ENCODE measurements around the gene HINFP.
A peak's percentile ranks its signal among the peaks of the same experiment; 100 is the strongest.
"Not testable (repeated sequence)": the region's sequence is repeated elsewhere in the genome, so short reads cannot be mapped to it uniquely, and the experiment has no call there.

Gene HINFP

DNA sequence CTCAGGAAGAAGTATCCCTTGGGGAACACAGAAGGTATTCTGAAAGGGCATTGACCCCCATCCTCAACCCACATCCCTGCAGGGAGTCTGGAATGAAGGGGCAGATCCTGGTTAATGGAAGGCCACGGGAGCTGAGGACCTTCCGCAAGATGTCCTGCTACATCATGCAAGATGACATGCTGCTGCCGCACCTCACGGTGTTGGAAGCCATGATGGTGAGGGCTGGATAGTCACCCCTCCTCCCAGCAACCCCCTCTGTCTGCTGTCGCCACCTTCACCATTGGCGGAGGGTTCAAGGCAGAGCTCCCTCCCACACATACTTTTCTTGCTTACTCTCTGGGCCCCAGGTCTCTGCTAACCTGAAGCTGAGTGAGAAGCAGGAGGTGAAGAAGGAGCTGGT is 32.8 kb downstream of the HINFP start:
- DNase-seq (ENCODE audit: low read depth in 2 of 3, low spot score in 2 of 3) = no peak

DNA sequence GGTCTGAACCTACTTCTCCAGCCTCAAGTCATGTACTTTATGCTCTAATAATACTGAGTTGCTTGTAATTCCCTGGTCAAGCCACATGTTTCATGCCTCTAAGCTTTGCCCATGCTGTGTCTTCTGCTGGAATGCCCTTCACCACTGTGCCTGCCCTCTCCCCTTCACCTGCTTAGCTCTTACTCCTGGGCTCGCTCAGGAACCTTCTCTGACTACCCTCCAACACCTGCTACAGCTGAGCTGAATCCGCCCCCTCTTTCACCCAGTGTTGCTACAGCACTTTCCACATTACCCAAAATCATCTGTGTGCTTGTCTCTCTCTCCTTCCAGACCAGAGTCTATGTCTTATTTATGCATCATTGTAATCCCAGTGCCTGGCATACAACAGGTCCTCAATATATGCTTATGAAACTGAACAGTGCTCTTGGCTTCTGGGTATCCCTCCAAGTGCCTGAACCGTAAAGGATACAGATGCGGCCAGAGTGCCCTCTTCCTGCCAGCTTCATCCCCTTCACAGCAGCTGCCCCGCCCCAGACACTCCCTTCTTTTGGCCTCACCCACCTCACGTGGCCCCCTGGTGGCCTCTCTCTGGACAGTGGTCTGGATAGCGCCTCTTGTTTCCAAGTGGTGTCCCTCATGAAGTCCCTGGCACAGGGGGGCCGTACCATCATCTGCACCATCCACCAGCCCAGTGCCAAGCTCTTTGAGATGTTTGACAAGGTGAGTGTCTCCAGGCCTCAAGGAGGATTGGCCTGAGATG is 34.5 kb downstream of the HINFP start:
- DNase-seq (ENCODE audit: low read depth in 2 of 3, low spot score in 2 of 3) = no peak

GRCh38 chr11:119156496-119156895 is 35.1 kb downstream of the HINFP start:
- DNase-seq (ENCODE audit: low read depth in 2 of 3, low spot score in 2 of 3) = no peak

GRCh38 chr11:119157063-119157462 is 35.7 kb downstream of the HINFP start:
- no peak for DNase-seq (ENCODE audit: low read depth in 2 of 3, low spot score in 2 of 3)

DNA sequence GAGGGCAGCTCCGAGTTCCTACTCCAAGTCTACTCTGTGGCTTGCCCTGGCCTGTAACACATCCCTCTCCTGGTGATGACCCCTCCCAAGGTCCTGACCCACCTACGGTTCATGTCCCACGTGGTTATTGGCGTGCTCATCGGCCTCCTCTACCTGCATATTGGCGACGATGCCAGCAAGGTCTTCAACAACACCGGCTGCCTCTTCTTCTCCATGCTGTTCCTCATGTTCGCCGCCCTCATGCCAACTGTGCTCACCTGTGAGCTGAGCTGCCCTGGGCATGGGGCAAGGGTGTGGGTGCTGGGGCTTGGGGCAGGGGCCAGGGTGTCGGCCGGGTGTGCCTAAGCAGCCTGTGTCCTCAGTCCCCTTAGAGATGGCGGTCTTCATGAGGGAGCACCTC is 37.1 kb downstream of the HINFP start:
- no peak for DNase-seq (ENCODE audit: low read depth in 2 of 3, low spot score in 2 of 3)

- DNase-seq (ENCODE audit: low read depth in 2 of 3, low spot score in 2 of 3) = no peak
Measured at GRCh38 chr11:119160151-119160550, 38.8 kb downstream of the HINFP start.

DNA sequence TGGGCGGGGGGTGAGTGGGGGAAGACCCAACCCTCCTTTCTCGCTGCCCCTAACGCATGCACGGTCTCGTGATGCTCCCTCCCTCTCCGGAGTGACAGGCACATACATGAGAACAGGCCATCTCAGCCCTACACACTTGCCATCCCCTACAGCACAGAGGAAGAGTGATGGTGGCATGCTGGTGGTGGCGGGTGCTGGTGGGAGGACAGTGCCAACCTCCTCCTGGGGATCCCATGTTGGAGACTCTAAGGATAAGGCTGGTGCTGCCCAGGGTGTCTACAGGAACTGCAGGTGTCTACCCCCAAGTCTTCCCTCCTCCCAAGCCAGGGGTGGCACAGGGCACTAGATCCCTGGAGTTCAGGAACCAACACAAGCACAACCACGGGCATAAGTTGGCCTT is 40.5 kb downstream of the HINFP start:
- DNase-seq (ENCODE audit: low read depth in 2 of 3, low spot score in 2 of 3) = no peak

GRCh38 chr11:119166368-119167076 is 45.1 kb downstream of the HINFP start:
- DNase-seq (ENCODE audit: low read depth in 2 of 3, low spot score in 2 of 3) = no peak

DNA sequence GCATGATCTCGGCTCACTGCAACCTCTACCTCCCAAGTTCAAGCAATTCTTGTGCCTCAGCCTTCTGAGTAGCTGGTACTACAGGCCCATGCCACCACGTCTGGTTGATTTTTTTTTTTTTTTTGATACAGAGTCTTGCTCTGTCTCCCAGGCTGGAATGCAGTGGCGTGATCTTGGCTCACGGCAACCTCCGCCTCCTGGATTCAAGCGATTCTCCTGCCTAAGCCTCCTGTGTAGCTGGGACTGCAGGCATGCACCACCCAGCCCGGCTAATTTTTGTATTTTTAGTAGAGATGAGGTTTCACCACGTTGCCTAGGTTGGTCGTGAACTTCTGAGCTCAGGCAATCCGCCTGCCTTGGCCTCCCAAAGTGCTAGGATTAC is 45.7 kb downstream of the HINFP start:
- DNase-seq (ENCODE audit: low read depth in 2 of 3, low spot score in 2 of 3) = not testable (repeated sequence)

DNA sequence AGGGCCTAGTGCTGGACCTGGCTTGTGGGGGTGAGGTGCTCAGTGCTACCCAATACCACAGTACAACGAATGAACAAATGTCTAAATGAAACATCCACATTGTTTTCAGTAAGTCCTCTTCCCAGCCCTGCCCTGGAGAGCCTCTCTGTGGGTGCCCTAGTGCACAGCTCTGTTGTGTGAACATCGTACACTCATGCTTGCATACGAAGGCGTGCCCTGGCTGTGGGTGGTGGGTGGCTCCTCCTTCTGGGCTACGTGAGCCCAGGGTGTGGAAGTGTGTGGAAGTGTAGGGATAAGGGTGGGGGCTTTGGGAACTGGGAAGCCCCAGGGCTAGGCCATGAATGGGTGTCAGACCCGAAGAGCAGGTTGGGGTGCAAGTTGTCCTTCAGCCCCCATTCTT is 46.6 kb downstream of the HINFP start:
- DNase-seq (ENCODE audit: low read depth in 2 of 3, low spot score in 2 of 3) = no peak

DNA sequence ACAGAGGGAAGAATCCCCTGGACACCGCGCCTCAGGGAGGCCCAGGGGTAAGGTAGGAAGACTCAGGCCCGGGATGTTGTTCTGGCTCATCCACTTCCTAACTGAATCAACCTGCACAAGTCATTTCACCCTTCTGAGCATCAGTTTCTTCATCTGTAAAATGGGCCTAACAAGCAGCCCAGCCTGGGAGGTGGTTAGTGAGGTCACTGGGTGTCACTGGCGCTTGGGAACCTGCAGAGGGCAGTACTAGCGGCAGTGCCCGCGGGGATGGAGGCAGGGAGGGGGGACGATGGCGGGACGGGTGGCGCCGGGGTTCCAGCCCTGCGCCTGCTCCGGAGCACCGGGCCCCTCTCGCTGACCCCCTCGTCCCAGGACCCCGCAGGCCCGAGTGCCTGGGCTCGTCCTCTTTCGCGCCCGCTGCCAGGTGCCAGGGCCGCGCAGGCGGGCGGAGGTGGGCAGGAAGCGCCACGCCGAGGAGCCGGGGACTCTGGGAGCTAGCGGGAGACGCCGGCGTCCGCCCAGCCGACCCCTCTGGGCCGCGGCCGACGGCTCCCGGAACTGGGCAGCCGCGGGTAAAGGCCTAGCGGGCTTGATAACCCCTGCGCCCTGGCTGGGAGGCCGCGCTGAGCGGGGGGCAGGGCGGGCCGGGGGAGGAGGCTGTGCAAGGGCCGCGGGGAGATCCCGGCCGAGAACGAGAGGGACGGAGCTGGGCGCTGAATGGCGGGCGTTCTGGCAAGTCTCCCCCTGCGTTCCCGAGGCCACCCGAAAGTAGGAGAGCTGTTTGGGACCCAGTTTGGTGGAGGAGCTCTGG is 47.3 kb downstream of the HINFP start, which contains the start of gene NLRX1:
NLRX1 (plus strand) TSS at position 255 of the 811 bp plus-strand sequence. CDS start 2,679 bp downstream, outside the sequence.
- DNase-seq (ENCODE audit: low read depth in 2 of 3, low spot score in 2 of 3) = peak; percentile 66 to 75 (median 69)

DNA sequence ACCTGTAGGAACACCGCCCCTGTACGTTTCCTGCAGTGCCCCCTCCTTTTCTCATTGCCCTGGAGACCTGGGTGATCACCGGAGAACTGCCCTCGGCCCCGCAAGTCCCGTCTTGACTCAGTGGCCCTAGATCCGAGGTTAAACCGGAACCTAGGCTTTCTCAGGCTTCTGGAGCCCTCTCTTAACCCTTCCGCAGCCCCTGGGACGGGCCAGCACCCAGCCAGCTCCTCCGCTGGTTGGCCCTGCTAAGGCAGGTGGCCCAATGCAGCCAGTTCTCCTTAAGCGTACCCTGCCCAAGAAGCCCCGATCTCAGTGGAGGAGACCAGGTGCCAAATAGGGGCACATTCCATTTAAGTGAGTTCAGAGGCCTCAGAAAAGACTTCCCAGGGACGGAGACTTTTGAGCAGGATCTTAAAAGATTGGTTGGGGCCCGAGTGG is 47.9 kb downstream of the HINFP start:
- peak; percentile 8 to 35 (median 27) for DNase-seq (ENCODE audit: low read depth in 2 of 3, low spot score in 2 of 3)

DNA sequence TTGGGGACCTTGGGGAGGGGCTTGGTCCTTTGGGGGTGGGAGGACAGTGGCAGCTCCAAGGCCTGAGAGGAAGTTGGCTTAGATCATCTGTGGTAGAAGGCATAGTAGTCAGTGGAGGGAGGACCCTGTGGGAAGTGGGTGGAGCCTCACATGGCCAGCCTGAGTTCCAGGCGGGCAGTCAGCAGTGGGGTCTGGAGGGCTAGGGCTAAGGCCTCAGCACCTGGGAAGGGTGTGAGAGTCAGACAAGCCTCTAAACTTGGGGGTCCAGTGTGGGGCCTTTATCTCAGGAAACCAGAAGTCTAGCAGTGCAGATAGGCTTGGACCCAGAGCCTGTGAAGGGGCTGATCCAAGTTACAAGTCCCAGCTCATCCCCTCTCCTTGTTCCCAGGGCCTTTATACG is 51.1 kb downstream of the HINFP start:
- DNase-seq (ENCODE audit: low read depth in 2 of 3, low spot score in 2 of 3) = no peak

- no peak for DNase-seq (ENCODE audit: low read depth in 2 of 3, low spot score in 2 of 3)
Measured at GRCh38 chr11:119173453-119173852, 52.1 kb downstream of the HINFP start.

DNA sequence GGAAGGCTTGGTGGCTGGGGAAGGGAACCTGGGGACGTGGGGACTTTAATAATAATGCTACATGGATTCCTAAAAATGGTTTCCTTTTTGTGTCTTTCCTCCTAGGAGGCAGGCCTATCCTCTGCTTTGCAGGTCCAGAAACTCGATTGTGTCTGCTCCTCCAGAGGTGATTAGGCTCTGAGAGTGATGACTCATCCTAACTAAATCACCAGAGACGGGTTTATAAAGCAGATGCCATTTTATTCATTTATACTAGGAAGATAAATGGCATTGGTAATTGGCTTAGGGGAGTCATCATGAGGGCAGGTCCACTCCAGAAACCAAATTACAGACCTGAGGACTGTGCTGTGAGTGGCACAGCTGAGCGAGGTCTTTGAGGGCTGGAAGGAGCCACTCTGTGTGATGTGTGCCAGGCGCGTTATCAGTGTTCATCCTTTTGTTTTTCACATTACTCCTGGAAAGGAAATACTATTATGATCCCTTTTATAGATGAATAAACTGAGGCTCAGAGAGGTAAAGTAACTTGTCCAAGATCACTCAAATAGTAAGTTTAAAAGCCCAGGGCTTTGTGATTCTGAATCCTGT is 54.2 kb downstream of the HINFP start:
- no peak for DNase-seq (ENCODE audit: low read depth in 2 of 3, low spot score in 2 of 3)

DNA sequence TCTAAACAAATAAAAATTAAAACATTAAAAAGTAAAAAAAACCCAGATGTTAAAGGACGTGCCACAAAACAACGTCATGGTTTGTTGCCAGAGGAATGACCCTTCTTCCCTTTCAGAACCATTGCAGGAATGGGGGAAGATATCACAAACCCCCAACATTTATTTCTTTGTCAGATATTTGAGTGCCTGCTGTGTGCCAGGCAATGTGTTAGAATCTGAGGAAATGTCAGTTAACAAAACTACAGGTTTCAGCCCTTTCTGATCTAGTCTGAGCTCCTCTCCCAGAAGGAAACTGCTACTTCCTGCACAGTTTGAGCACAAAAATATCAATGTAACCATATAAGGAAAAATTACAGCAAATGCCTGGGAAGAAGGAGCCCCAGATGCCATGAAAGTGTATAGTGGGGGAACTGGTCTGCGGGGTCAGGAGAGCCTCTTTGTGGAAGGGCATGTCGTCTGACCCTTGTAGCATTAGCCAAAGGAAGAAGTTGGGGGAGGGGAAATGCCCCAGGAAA is 56.8 kb downstream of the HINFP start:
- no peak for DNase-seq (ENCODE audit: low read depth in 2 of 3, low spot score in 2 of 3)

DNA sequence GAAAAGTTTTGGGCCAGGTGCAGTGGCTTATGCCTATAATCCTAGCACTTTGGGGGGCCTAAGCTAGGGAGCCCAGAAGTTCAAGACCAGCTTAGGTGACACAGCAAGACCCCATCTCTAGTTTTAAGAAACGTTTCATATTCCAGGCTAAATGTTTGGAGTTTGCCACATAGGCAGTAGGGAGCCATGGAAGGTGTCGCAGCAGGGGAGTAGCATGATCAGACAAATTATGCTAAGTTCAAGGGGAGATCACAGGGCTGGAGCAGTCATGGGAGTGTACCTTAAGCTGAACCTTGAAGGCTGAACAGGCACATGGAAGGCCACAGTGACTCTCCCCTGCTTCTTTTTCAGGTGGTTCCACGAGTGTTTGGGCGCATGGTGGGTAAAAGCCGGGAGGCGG is 58.0 kb downstream of the HINFP start:
- no peak for DNase-seq (ENCODE audit: low read depth in 2 of 3, low spot score in 2 of 3)

GRCh38 chr11:119179983-119180382 is 58.6 kb downstream of the HINFP start:
- DNase-seq (ENCODE audit: low read depth in 2 of 3, low spot score in 2 of 3) = no peak

DNA sequence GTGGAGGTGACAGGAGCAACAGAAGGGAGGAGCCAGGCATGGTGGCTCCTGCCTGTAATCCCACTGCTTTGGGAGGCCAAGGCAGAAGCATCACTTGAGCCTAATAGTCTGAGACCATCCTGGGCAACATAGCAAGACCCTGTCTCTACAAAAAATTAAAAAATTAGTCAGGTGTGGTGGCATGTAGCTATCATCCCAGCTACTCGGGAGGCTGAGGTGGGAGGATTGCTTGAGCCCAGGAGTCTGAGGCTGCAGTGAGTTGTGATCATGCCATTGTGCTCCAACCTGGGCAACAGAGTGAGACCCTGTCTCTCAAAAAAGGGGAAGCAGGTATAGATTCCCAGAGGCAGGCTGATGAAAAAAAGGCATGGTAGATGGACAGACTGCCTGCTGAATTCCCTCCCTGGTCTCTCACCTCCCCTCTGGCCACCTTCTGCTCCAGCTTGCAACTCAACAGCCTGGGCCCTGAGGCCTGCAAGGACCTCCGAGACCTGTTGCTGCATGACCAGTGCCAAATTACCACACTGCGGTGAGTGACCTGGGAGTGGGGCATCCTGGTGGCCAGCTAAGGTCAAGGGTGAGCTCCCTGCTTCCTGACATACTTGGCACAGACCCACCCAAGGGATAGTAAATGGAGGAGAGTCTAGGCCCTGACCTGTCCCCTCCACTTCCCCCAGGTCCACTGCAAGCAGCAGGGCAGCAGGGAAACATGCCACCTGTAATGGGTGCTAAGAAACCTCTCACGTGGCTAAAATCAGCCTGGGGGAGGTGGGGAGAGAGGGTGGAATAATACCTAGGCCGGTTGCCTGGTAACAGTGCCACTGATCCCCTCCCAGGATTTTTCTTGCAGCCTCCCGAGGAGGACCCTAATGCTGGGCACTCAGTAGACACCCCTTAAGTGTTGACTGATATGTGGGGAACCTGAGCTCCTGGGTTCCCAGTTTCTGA is 59.6 kb downstream of the HINFP start:
- DNase-seq (ENCODE audit: low read depth in 2 of 3, low spot score in 2 of 3) = no peak
